Mucosa of descending colon (tissue), 3 donors: ENCODE measurements around the gene CBFA2T3. TPM values are rescaled to one million over a fixed set of nuclear protein-coding genes. Genes with fewer than 3 reads are reported as not detected.

Experiments
- ATAC-seq: fragments of 200-7000 bp; cut with Tn5 transposase; one replicate; pipeline ENCODE4 v1.9.1; 2020; ENCODE audit warnings: mild to moderate bottlenecking, moderate library complexity
- DNase-seq, 3 donors: peaks; one replicate each; pipeline ENCODE4 v3.0.0-alpha.2; 2020
- H3K36me3 ChIP-seq: fragments of 200-600 bp; one replicate; pipeline ENCODE4 v1.8.0; 2021; ENCODE audit warnings: low read depth, mild to moderate bottlenecking
- H3K4me1 ChIP-seq: fragments of 200-600 bp; one replicate; pipeline ENCODE4 v1.8.0; 2021; ENCODE audit warnings: low read depth, mild to moderate bottlenecking
- H3K4me3 ChIP-seq: fragments of 200-600 bp; one replicate; pipeline ENCODE4 v1.8.0; 2021; ENCODE audit warnings: mild to moderate bottlenecking
- H3K9me3 ChIP-seq: fragments of 200-600 bp; one replicate; pipeline ENCODE4 v1.8.0; 2021; ENCODE audit warnings: mild to moderate bottlenecking
- intact Hi-C, 2 donors: fragments of 100-400 bp; cut with DNase I in 1 of 2; cut with micrococcal nuclease in 1 of 2; formaldehyde crosslinking; loops; one replicate each; pipeline versions ENCODE4 v1.11.0 to v1.11.1; 2022; cut with DNase I, micrococcal nuclease
- total RNA-seq, 3 donors: library from RNA; stranded (reverse); fragmentation: NEBNext Ultra II Directional in 2 of 3; extraction: Animal tissue kit (Norgen Biotek cat#: 25700) in 2 of 3; gene quantifications; one replicate each; pipeline versions ENCODE4 v1.2.1 to v1.2.4, GENCODE V29; 2021 to 2023
- TF ChIP-seq, protein P1 (sequence below): fragments of 200-600 bp; IDR thresholded peaks from one replicate; pipeline ENCODE4 v1.8.0; 2022; ENCODE audit warnings: antibody characterized with exemption, mild to moderate bottlenecking
- donor health status: DM: no; HTN: no; CAD: no; lungs with moderate emphysema.
- donor health status: DM: no; HTN: no; CAD: no.
- donor health status: DM: no; HTN: yes; CAD: no.

Gene CBFA2T3
- total RNA-seq, 3 donors from 2014 or later = 6.9 to 12.8 (median 8.4) TPM

DNA sequence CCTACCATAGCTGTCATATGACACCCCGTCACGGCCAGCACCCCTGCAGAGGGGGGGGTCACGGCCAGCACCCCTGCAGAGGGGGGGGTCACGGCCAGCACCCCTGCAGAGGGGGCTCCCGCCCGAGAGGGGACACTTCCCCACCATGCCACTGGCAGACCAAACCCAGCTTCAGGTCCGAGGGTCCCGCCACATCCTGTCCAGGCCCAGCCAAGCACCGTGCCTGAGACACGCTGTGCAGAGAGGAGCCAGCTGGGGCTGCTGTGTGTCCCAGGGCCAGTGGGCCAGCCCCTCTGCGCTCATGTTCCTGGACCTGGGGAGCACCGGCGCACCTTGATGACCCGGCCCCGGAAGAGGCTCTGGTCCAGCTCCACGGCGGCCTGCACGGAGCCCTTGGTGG lies 112.5 kb downstream of the CBFA2T3 start:
- TF ChIP-seq, protein P1, sequence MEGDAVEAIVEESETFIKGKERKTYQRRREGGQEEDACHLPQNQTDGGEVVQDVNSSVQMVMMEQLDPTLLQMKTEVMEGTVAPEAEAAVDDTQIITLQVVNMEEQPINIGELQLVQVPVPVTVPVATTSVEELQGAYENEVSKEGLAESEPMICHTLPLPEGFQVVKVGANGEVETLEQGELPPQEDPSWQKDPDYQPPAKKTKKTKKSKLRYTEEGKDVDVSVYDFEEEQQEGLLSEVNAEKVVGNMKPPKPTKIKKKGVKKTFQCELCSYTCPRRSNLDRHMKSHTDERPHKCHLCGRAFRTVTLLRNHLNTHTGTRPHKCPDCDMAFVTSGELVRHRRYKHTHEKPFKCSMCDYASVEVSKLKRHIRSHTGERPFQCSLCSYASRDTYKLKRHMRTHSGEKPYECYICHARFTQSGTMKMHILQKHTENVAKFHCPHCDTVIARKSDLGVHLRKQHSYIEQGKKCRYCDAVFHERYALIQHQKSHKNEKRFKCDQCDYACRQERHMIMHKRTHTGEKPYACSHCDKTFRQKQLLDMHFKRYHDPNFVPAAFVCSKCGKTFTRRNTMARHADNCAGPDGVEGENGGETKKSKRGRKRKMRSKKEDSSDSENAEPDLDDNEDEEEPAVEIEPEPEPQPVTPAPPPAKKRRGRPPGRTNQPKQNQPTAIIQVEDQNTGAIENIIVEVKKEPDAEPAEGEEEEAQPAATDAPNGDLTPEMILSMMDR = no peak
- no peak for DNase-seq
- no peak overlapping the region for H3K4me3 ChIP-seq
- ATAC-seq = no peak
- no peaks in the 10 kb centered on the region for H3K4me1 ChIP-seq
- intact Hi-C loops = no loop called here
- H3K36me3 ChIP-seq = no peaks in the 10 kb centered on the region
- H3K9me3 ChIP-seq = no peaks in the 10 kb centered on the region

DNA sequence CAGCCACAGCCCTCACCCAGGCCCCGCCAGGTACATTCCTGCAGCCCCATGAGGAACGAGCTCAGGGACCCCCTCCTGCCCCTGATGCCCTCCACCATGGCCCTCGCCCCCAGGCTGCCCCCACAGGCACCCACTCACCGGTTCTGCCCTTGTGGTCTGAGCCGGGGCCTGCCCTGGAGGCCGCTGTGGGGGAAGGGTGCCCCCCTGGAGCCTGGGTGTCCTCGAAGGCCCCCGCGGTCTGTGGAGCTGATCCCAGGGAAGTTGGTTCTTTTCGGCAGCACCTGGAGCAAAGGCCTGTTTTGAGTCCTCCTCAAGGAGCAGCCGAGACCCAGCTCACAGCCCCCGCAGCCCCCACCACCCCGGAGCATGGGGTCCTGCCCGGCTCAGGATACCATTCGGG lies 112.9 kb downstream of the CBFA2T3 start:
- no peak for ATAC-seq

DNA sequence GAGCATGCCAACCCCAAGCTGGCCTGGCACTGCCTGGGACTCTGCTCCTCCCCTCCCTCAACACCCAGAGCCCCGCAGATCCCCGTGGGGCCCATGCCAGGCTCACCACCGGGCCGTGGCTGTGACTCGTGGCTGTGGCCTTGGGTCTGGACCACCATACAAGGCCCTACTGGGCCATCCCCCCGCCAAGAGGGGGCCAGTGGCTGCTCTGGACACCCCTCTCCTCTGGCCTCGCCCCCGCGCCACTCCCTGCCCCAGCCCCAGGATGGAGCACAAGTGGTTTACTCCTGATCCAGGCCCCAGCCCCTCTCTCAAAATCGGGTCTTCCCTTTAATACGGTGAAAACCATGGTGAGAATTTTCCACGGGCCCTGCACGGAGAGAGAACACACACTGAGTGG lies 113.6 kb downstream of the CBFA2T3 start:
- ATAC-seq (no peak), DNase-seq (no peak)
- TF ChIP-seq, protein P1 = no peak
- Histone ChIP-seq H3K36me3 (no peaks in the 10 kb centered on the region), H3K4me1 (peaks cover under 1% of the 10 kb centered on the region), H3K4me3 (no peak overlapping the region), H3K9me3 (no peaks in the 10 kb centered on the region)
- intact Hi-C loops = no loop called here

More for the DNA sequence above, 112.9 kb downstream of the CBFA2T3 start:
- H3K9me3 ChIP-seq = no peaks in the 10 kb centered on the region
- no peak overlapping the region for H3K4me3 ChIP-seq
- intact Hi-C loops = no loop called here
- H3K36me3 ChIP-seq = no peaks in the 10 kb centered on the region
- no peak for DNase-seq
- TF ChIP-seq, protein P1 = no peak
- H3K4me1 ChIP-seq = no peaks in the 10 kb centered on the region

DNA sequence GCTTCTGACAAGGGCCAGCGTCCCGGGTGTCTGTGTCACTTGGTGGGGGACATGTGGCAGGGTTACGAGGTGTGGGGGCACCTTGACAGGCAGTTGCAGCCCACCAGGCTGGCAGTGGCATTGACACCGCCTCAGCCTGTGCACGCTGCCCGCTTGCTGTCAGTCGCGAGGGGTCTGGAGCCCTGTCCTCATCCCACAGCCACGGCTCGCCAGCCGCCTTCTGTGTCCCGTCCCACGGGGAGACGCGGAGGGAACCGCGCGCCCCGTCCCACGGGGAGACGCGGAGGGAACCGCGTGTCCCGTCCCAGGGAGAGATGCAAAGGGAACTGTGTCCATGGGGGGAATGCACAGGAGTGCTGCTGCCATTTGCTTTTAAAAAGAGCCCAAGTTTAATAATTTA lies 114.0 kb downstream of the CBFA2T3 start:
- TF ChIP-seq, protein P1 = no peak
- ATAC-seq = no peak

DNA sequence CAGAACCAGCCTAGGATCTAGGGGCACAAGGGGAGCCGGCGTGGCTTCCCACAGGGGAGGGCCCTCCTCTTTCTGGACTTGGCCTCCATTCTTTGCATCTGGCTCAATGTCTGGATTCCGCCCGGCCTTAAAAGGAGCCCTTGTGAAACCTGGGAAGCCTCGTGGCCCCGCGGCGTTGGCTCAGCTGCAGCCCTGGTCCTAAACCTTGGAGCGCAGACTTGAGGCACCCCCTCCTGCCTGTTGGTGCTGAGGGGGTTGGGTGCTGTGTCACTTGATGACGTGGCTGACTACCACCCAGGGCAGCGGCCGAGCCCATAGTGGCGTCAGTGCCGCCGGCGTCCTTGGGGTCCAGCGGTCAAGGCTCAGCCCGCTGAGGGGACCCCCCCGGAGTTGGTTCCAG lies 115.6 kb downstream of the CBFA2T3 start:
- Histone ChIP-seq H3K9me3 (no peaks in the 10 kb centered on the region), H3K4me3 (no peak overlapping the region), H3K4me1 (peaks cover 10% of the 10 kb centered on the region), H3K36me3 (no peaks in the 10 kb centered on the region)
- ATAC-seq (no peak), DNase-seq (no peak)
- TF ChIP-seq, protein P1 = no peak
- intact Hi-C loops = no loop called here

More for the DNA sequence above, 114.0 kb downstream of the CBFA2T3 start:
- H3K36me3 ChIP-seq = no peaks in the 10 kb centered on the region
- intact Hi-C loops = no loop called here
- DNase-seq = no peak
- no peak overlapping the region for H3K4me3 ChIP-seq
- H3K4me1 ChIP-seq = peaks cover 5% of the 10 kb centered on the region
- no peaks in the 10 kb centered on the region for H3K9me3 ChIP-seq

DNA sequence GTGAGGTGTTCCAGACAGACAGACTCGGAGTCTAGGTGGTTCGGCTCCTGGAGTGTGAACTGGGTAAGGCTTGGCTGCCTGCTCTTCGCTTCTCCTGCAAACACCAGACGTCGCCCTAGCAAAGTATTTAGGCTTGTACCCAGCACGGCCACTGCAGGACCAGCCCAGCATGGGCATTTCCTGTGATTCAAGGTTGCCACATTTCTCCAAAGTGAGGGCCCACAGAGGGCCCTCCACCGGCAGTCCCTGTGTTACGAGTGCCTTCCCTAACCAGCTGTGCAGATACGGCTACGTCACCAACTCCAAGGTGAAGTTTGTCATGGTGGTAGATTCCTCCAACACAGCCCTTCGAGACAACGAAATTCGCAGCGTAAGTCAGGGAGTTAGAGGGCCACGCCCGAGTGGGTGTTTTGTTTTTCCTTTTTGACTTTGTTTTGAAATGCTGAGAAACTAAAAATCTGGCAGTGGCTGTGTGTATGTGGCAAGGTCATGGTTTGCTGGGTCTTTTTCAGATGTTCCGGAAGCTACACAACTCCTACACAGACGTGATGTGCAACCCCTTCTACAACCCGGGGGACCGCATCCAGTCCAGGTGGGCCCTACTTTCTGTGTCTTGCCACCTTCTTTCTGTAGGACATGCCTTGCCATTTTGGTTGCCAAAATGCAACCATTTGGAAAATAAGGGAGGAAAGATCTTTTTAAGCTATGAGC lies 117.5 kb downstream of the CBFA2T3 start:
- H3K4me3 ChIP-seq = no peak overlapping the region
- ATAC-seq = no peak
- TF ChIP-seq, protein P1 = no peak
- intact Hi-C loops = no loop called here
- DNase-seq = no peak
- H3K36me3 ChIP-seq = no peaks in the 10 kb centered on the region
- H3K9me3 ChIP-seq = no peaks in the 10 kb centered on the region
- peaks cover 27% of the 10 kb centered on the region for H3K4me1 ChIP-seq
